K562 (cell line): ENCODE data around the gene LAMA2. TPM values are rescaled to one million over a fixed set of nuclear protein-coding genes. Genes with fewer than 3 reads are reported as not detected.

Experiments used
- ATAC-seq: fragments of 200-7000 bp; cut with Tn5 transposase; 3 replicates; pipeline ENCODE4 v1.9.1; 2020; ENCODE audit warnings: moderate library complexity
- BruUV-seq: library from RNA; stranded (reverse); fragments of 400-500 nt; replicated peaks from 2 replicates; lab custom pipeline; 2021; lab: Mats Ljungman, UMichigan
- CTCF ChIA-PET: fragments of 300-600 bp; formaldehyde crosslinking; extraction: SDS; loops from one replicate; lab custom pipeline; 2021; ENCODE audit warnings: low intra/inter-chr PET ratio; lab: Yijun Ruan, JAX
- POLR2A ChIA-PET: fragments of 300-600, 350-650 bp; sonication (Branson Sonifier 250); formaldehyde crosslinking; extraction: SDS; loops from one replicate; lab custom pipeline; 2021; ENCODE audit warnings: antibody characterized with exemption, inconsistent platforms; lab: Yijun Ruan, JAX
- DNase-seq, 4 experiments: peaks; one replicate each; pipeline versions ENCODE4 v3.0.0 to v3.0.0-alpha.2; 2011 to 2018; ENCODE audit warnings: low spot score in 3 of 4, mixed read lengths in 3 of 4; ENCODE audit errors: extremely low read depth in 1 of 4
- FAIRE-seq: peaks from 2 replicates; lab custom pipeline; 2011; peaks lifted over from hg19 to GRCh38; lab: Jason Lieb, UNC
- H2AFZ ChIP-seq: 2 replicates; pipeline ENCODE4 v1.6.0; 2011; ENCODE audit warnings: low read depth, low read length, control low read depth, inconsistent platforms
- H3K27ac ChIP-seq: fragments of 200-600 bp; 3 replicates; pipeline ENCODE4 v1.8.0; 2011; ENCODE audit warnings: low read depth, mild to moderate bottlenecking, control low read depth, inconsistent platforms, low read length, moderate library complexity, mixed read lengths; ENCODE audit errors: extremely low read depth
- H3K27me3 ChIP-seq, 2 experiments: fragments of 300-600 bp in 1 of 2; 2 replicates in 1 of 2; 3 replicates in 1 of 2; pipeline versions ENCODE4 v1.6.0 to v1.8.0; 2011; ENCODE audit warnings: inconsistent platforms in 2 of 2, low read length in 2 of 2, mild to moderate bottlenecking in 1 of 2, mixed read lengths in 1 of 2, moderate library complexity in 1 of 2; ENCODE audit not compliant: control insufficient read depth in 2 of 2, insufficient read depth in 2 of 2
- H3K36me3 ChIP-seq: fragments of 300-600 bp; 3 replicates; pipeline ENCODE4 v1.8.0; 2011; ENCODE audit warnings: mild to moderate bottlenecking, low read length, inconsistent platforms; ENCODE audit not compliant: control insufficient read depth, insufficient read depth
- H3K4me1 ChIP-seq, 2 experiments: fragments of 200-600 bp in 1 of 2; replicated peaks in 1 of 2; 2 replicates in 1 of 2; 3 replicates in 1 of 2; pipeline versions ENCODE4 v1.5.1 to v1.8.0; 2011; ENCODE audit warnings: inconsistent platforms in 2 of 2, low read length in 2 of 2, mild to moderate bottlenecking in 1 of 2, mixed read lengths in 1 of 2, moderate library complexity in 1 of 2; ENCODE audit not compliant: control insufficient read depth in 2 of 2, insufficient read depth in 2 of 2
- H3K4me2 ChIP-seq: 2 replicates; pipeline ENCODE4 v1.6.1; 2011; ENCODE audit warnings: low read length, control low read depth, inconsistent platforms, mixed read lengths; ENCODE audit not compliant: insufficient read depth
- H3K4me3 ChIP-seq: fragments of 200-600 bp; sonication (generic), shearing (Covaris generic); 2 replicates; pipeline ENCODE4 v1.5.1; 2016; ENCODE audit warnings: control low read depth, inconsistent platforms
- H3K79me2 ChIP-seq: fragments of 200-600 bp; 3 replicates; pipeline ENCODE4 v1.8.0; 2011; ENCODE audit warnings: low read length, inconsistent platforms; ENCODE audit not compliant: control insufficient read depth, insufficient read depth
- H3K9ac ChIP-seq, 2 experiments: 2 replicates each; pipeline versions ENCODE4 v1.6.0 to v1.6.1; 2011; ENCODE audit warnings: low read depth in 2 of 2, low read length in 2 of 2, control low read depth in 1 of 2, inconsistent platforms in 1 of 2, mild to moderate bottlenecking in 1 of 2, mixed read lengths in 1 of 2; ENCODE audit not compliant: insufficient read depth in 1 of 2
- H3K9me1 ChIP-seq: one replicate; pipeline ENCODE4 v1.6.0; 2011; ENCODE audit warnings: inconsistent platforms, mild to moderate bottlenecking, low read length, moderate library complexity; ENCODE audit not compliant: control insufficient read depth, insufficient read depth
- H3K9me3 ChIP-seq: replicated peaks from 2 replicates; pipeline ENCODE4 v1.5.1; 2011; ENCODE audit warnings: low read depth, low read length, inconsistent platforms; ENCODE audit not compliant: control insufficient read depth, insufficient read depth
- H4K20me1 ChIP-seq: replicated peaks from 2 replicates; pipeline ENCODE4 v1.6.1; 2011; ENCODE audit warnings: low read length, inconsistent platforms, mixed read lengths; ENCODE audit not compliant: control insufficient read depth, insufficient read depth
- ARID4B ChIP-seq: sonication (generic); formaldehyde crosslinking; IDR thresholded peaks from 2 replicates; pipeline ENCODE4 v1.8.0; 2022; ENCODE audit warnings: mild to moderate bottlenecking, missing genetic modification reagents
- ETS2 ChIP-seq: IDR thresholded peaks from 2 replicates; pipeline ENCODE4 v1.6.1; 2016; ENCODE audit warnings: borderline replicate concordance, missing genetic modification characterization, mild to moderate bottlenecking, moderate library complexity, missing compliant biosample characterization; ENCODE audit not compliant: poor library complexity, severe bottlenecking
- ETV5 ChIP-seq: sonication (generic); formaldehyde crosslinking; IDR thresholded peaks from 2 replicates; pipeline ENCODE4 v1.4.0; 2020; ENCODE audit warnings: low read depth, mild to moderate bottlenecking, missing genetic modification reagents
- PHF8 ChIP-seq: fragments of 200-600 bp; sonication (generic); IDR thresholded peaks from 2 replicates; pipeline ENCODE4 v1.6.1; 2012; ENCODE audit warnings: mixed run types, mild to moderate bottlenecking, inconsistent platforms, low read length, moderate library complexity, borderline replicate concordance
- TRIM28 ChIP-seq: fragments of 450-650 bp; IDR thresholded peaks from 2 replicates; pipeline ENCODE4 v1.6.1; 2017
- ZBED1 ChIP-seq: IDR thresholded peaks from 2 replicates; pipeline ENCODE4 v1.6.1; 2014
- WGBS: fragments of 100-300 bp; shearing (Covaris generic); methylation state at CpG from one replicate; pipeline ENCODE4 v1.1.6; 2016; ENCODE audit warnings: low coverage, mixed read lengths; ENCODE audit not compliant: insufficient coverage; ENCODE audit errors: missing lambda C conversion rate; 5-methylcytosine and 5-hydroxymethylcytosine counted together
- in situ Hi-C: fragments of 300-500 bp; cut with MboI; formaldehyde crosslinking; loops from 4 replicates; pipeline ENCODE4 v1.15.0; 2018; ENCODE audit warnings: inconsistent platforms, mixed read lengths
- intact Hi-C: fragments of 100-400 bp; cut with micrococcal nuclease; formaldehyde crosslinking; loops from 2 replicates; pipeline ENCODE4 v1.14.2; 2022
- polyA plus RNA-seq, 8 experiments: library from polyadenylated mRNA; depleted of rRNA in 4 of 8; stranded (reverse) in 5 of 8; unstranded in 3 of 8; fragments of >200 nt; fragmentation: Nextera tagmentation in 2 of 8; fragmentation: Illumina TruSeq in 1 of 8; extraction: Ambion mirVana in 2 of 8; extraction: Trizol in 1 of 8; gene quantifications; 2 replicates each; pipeline versions ENCODE4 v1.2.1 to v1.2.3, GENCODE V29; 2011 to 2014; ENCODE audit warnings: inconsistent platforms in 1 of 8, missing spikeins in 1 of 8
- total RNA-seq, 7 experiments: library from RNA; depleted of rRNA in 6 of 7; stranded (reverse); fragments of >200 nt in 6 of 7; fragmentation: Illumina TruSeq in 2 of 7; extraction: Trizol in 2 of 7; gene quantifications; 2 replicates each; pipeline versions ENCODE4 v1.2.1 to v1.2.3, GENCODE V29; 2011 to 2021; ENCODE audit warnings: low replicate concordance in 1 of 7

The LAMA2 gene
- total and polyA plus RNA-seq, 9 of the 15 experiments (the other 6 are each of a cell fraction or from before 2014, with no cell fraction given), result 0.04 to 1.5 (median 0.36) TPM

- Histone ChIP-seq H3K4me2 (no peak overlapping the region), H4K20me1 (no peaks in the 10 kb centered on the region), H3K9me3 (no peaks in the 10 kb centered on the region), H3K9me1 (no peaks in the 10 kb centered on the region), H3K27me3 (no peaks in the 10 kb centered on the region), H3K79me2 (no peaks in the 10 kb centered on the region), H2AFZ (no peak overlapping the region), H3K27ac (no peak overlapping the region), H3K36me3 (no peaks in the 10 kb centered on the region), H3K4me1 (no peaks in the 10 kb centered on the region), H3K4me3 (no peak overlapping the region), H3K9ac (no peak overlapping the region)
- POLR2A ChIA-PET, result no interaction called here
- FAIRE-seq (no peak), ATAC-seq (no peak), DNase-seq (no peak)
- in situ Hi-C loops (no loop called here), intact Hi-C loops (no loop called here)
- CTCF ChIA-PET, result no interaction called here
- 0% methylated on average over 2 of the region's 2 CpGs for WGBS
- TF ChIP-seq PHF8 (no peak), ETS2 (tag) (no peak), ARID4B (CRISPR knock-in tag) (no peak), TRIM28 (no peak), ZBED1 (no peak), ETV5 (CRISPR knock-in tag) (no peak)
- BruUV-seq, result no TSS peak
Observed at GRCh38 chr6:128914051-128914450, 31.1 kb downstream of the LAMA2 start.
